Erythroblast (primary cell): Measurements from ENCODE around the gene STK11.

Experiments used
- GATA1 ChIP-seq: IDR thresholded peaks from 2 replicates; pipeline ENCODE4 v1.6.1; 2011; ENCODE audit warnings: low read depth, mild to moderate bottlenecking, control low read depth, low read length, moderate library complexity
- POLR2A ChIP-seq: IDR thresholded peaks from 2 replicates; pipeline ENCODE4 v1.6.1; 2011; ENCODE audit warnings: mild to moderate bottlenecking, low read length

GRCh38 chr19:1199531-1199930 lies 6.0 kb upstream of the STK11 start:
- TF ChIP-seq POLR2A (no peak), GATA1 (no peak)
